HFF-Myc (cell line): ENCODE measurements around the gene CFAP100.

Experiments used
- DNase-seq: peaks from one replicate; pipeline ENCODE4 v3.0.0-alpha.2; 2011; ENCODE audit warnings: low read depth; ENCODE audit errors: extremely low read depth
- H3K4me3 ChIP-seq: replicated peaks from 2 replicates; pipeline ENCODE4 v1.5.1; 2011; ENCODE audit warnings: low read depth, mild to moderate bottlenecking, control low read depth, low read length
- TF ChIP-seq, protein P1 (sequence below): IDR thresholded peaks from 2 replicates; pipeline ENCODE4 v1.5.1; 2012; ENCODE audit warnings: mild to moderate bottlenecking, low read depth, low read length, control low read depth; ENCODE audit errors: missing control alignments

Gene CFAP100

DNA sequence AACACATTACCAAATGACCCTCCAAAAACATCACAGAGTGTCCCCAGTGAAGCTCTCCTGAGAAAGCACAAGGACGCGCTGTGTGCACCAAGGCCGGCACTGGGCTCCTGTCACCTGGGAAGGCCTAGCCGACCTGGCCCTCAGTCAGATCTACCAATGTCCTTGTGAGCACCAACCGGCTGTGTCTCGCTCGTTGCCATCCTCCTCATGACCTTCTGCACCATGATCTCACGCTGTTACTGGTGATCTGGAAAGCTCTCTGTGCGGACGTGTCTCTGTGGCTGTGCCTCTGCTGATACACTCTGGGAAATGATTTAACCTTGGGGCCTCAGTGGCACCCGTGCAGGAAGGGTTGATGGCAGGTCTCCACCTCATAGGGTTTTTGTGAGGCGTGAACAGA, 56.8 kb downstream of the CFAP100 start:
- H3K4me3 ChIP-seq: no peak overlapping the region
- TF ChIP-seq, protein P1, sequence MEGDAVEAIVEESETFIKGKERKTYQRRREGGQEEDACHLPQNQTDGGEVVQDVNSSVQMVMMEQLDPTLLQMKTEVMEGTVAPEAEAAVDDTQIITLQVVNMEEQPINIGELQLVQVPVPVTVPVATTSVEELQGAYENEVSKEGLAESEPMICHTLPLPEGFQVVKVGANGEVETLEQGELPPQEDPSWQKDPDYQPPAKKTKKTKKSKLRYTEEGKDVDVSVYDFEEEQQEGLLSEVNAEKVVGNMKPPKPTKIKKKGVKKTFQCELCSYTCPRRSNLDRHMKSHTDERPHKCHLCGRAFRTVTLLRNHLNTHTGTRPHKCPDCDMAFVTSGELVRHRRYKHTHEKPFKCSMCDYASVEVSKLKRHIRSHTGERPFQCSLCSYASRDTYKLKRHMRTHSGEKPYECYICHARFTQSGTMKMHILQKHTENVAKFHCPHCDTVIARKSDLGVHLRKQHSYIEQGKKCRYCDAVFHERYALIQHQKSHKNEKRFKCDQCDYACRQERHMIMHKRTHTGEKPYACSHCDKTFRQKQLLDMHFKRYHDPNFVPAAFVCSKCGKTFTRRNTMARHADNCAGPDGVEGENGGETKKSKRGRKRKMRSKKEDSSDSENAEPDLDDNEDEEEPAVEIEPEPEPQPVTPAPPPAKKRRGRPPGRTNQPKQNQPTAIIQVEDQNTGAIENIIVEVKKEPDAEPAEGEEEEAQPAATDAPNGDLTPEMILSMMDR: no peak
- DNase-seq: no peak

GRCh38 chr3:126452213-126452612, 57.5 kb downstream of the CFAP100 start:
- TF ChIP-seq, protein P1: no peak
- no peak for DNase-seq
- no peak overlapping the region for H3K4me3 ChIP-seq

DNA sequence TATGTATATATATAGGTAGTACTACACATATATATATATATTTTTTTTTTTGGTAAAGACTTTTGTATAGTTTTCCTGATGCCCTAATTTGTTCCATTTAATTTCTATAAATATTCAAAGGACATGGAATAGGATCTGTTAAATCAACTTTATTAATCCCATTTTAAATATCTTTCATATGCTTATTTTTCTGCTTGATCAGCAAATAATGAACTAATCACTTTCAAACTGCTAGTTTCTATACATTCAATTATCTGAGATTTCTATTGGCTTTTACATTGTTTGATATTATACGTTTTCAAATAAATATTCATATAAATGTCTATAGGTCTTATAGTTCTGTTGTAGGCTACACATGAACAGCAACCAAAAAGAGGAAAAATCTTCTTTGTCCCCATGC, 59.3 kb downstream of the CFAP100 start:
- TF ChIP-seq, protein P1: no peak
- no peak overlapping the region for H3K4me3 ChIP-seq
- no peak for DNase-seq

DNA sequence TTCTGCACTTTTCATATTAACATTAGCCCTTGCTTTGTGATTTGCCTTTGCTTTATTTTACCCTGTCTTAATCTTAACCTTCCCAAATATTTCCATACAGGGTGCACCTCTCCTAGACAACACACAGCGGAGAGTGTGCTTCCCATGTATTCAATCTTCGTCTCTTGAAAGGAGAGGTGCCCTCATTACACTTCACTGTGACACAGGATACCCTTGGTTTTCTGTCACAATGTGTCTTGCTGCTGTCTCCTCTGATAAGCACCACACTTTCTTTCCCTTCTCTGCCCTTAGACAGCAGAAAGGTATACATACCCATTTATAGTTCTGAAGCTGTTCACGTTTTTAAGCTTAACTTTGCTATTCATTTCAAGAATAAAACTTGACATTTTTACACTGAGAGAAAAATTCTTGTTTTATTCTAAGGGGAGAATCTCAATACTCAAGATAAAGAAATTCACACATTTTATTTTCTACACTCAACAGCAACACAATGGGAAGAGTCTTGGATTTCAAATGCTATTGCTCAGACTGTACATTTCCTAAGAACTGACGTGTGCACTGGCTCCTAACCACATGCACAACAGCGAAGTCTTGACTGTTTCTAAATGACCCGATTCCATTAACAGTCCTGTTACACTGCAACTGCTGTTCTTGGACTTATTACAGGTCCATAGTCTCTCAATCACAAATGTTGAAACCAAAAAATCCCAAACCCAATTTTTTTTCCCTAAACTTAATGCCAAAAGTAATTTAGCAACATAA, 59.9 kb downstream of the CFAP100 start:
- TF ChIP-seq, protein P1: no peak
- no peak for DNase-seq
- no peak overlapping the region for H3K4me3 ChIP-seq

DNA sequence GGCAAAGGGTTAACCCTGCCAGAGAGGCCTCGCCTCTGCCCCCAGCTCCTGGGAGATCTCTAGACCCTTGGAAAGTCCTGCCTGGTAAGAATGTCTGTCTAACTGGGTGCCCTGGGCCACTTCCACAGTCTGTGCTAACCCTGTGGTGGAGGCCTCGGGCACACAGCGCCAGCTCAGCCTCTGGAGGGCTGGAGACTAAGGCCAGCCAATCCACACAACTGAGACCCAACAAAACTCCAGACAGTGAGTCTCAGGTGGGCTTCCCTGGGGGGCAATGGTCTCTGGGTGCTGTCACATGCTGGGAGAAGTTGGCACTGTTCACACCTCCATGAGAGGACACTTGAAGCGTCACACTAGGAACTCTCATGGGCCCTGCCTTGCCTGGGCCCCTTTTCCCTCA, 61.5 kb downstream of the CFAP100 start:
- H3K4me3 ChIP-seq: no peak overlapping the region
- TF ChIP-seq, protein P1: no peak
- DNase-seq: no peak

- TF ChIP-seq, protein P1: no peak
- DNase-seq: no peak
- H3K4me3 ChIP-seq: no peak overlapping the region
Observed at GRCh38 chr3:126456766-126457388, 62.2 kb downstream of the CFAP100 start.
